ENCODE data around the gene PDCD1LG2. TPM values are rescaled to one million over a fixed set of nuclear protein-coding genes. Genes with fewer than 3 reads are reported as not detected.

The PDCD1LG2 gene
- total and polyA plus RNA-seq, 9 donors = 0.51 to 5.0 (median 1.2) TPM

- Histone ChIP-seq H3K9me3 (no peaks in the 10 kb centered on the region), H3K4me3 (no peak overlapping the region), H3K27ac (no peak overlapping the region), H3K36me3 (no peaks in the 10 kb centered on the region), H3K27me3 (no peaks in the 10 kb centered on the region), H3K4me1 (ENCODE audit: insufficient read depth) (no peaks in the 10 kb centered on the region)
- no peak for TF ChIP-seq CTCF (IDR thresholded peaks at IDR 0.05)
- no peak for TF ChIP-seq POLR2A (IDR thresholded peaks at IDR 0.05)
- TF ChIP-seq EP300 (IDR thresholded peaks at IDR 0.05) = no peak
- no peak for DNase-seq
- intact Hi-C loops (cut with DNase I) = loop anchor here in 1 of 4 donors (10.0 kb wide), 1 partner anchor 55 kb away; the partner anchor contains the start of gene PDCD1LG2
Measured at GRCh38 chr9:5569409-5569808, 59.1 kb downstream of the PDCD1LG2 start.

- Histone ChIP-seq H3K9me3 (no peaks in the 10 kb centered on the region), H3K36me3 (no peaks in the 10 kb centered on the region), H3K27me3 (no peaks in the 10 kb centered on the region), H3K4me3 (no peak overlapping the region), H3K4me1 (ENCODE audit: insufficient read depth) (no peaks in the 10 kb centered on the region), H3K27ac (no peak overlapping the region)
- intact Hi-C loops (cut with DNase I) = loop anchor here in 1 of 4 donors (10.0 kb wide), 1 partner anchor 55 kb away; the partner anchor contains the start of gene PDCD1LG2
- DNase-seq = no peak
- TF ChIP-seq POLR2A (IDR thresholded peaks at IDR 0.05) (no peak), EP300 (IDR thresholded peaks at IDR 0.05) (no peak), CTCF (IDR thresholded peaks at IDR 0.05) (no peak)
- 74 to 96% (median 83%) methylated on average over 1 of the region's 1 CpG for WGBS, 3 donors
Measured at GRCh38 chr9:5569891-5570290, 59.6 kb downstream of the PDCD1LG2 start.

GRCh38 chr9:5571629-5572232, 61.4 kb downstream of the PDCD1LG2 start:
- TF ChIP-seq EP300 (IDR thresholded peaks at IDR 0.05) (no peak), CTCF (IDR thresholded peaks at IDR 0.05) (no peak), POLR2A (IDR thresholded peaks at IDR 0.05) (no peak)
- no peak for DNase-seq
- no peaks in the 10 kb centered on the region for H3K9me3 ChIP-seq
- no peak overlapping the region for H3K4me3 ChIP-seq
- H3K27ac ChIP-seq = no peak overlapping the region
- H3K4me1 ChIP-seq (ENCODE audit: insufficient read depth) = no peaks in the 10 kb centered on the region
- no peaks in the 10 kb centered on the region for H3K27me3 ChIP-seq
- WGBS, 3 donors = 92 to 95% (median 93%) methylated on average over 1 of the region's 1 CpG
- intact Hi-C loops (cut with DNase I) = no loop called here
- H3K36me3 ChIP-seq = no peaks in the 10 kb centered on the region

GRCh38 chr9:5574097-5574496, 63.8 kb downstream of the PDCD1LG2 start:
- intact Hi-C loops (cut with DNase I) = no loop called here
- Histone ChIP-seq H3K4me1 (ENCODE audit: insufficient read depth) (no peaks in the 10 kb centered on the region), H3K27ac (no peak overlapping the region), H3K27me3 (no peaks in the 10 kb centered on the region), H3K4me3 (no peak overlapping the region), H3K36me3 (no peaks in the 10 kb centered on the region), H3K9me3 (no peaks in the 10 kb centered on the region)
- TF ChIP-seq CTCF (IDR thresholded peaks at IDR 0.05) (no peak), EP300 (IDR thresholded peaks at IDR 0.05) (no peak), POLR2A (IDR thresholded peaks at IDR 0.05) (no peak)
- no peak for DNase-seq
- WGBS, 3 donors = 96 to 98% (median 96%) methylated on average over 6 of the region's 6 CpGs

Data from ovary (tissue), 9 donors.